PFSK-1 (cell line): Measurements from ENCODE around the gene ABCC9.

Source experiments
- FOXP2 ChIP-seq: optimal IDR thresholded peaks from 2 replicates; pipeline ENCODE3; 2011; ENCODE audit warnings: borderline replicate concordance, control low read depth, inconsistent platforms; ENCODE audit not compliant: insufficient read depth; ENCODE audit errors: extremely low read length, extremely low read depth
- POLR2AphosphoS5 ChIP-seq: IDR thresholded peaks from 2 replicates; pipeline ENCODE4 v1.6.1; 2012; ENCODE audit warnings: low read depth, mild to moderate bottlenecking, control low read depth, low read length, moderate library complexity
- SIN3A ChIP-seq: IDR thresholded peaks from 2 replicates; pipeline ENCODE4 v1.6.1; 2012; ENCODE audit warnings: mild to moderate bottlenecking, low read length, moderate library complexity, borderline replicate concordance; ENCODE audit not compliant: insufficient read depth
- TAF1 ChIP-seq: IDR thresholded peaks from 2 replicates; pipeline ENCODE4 v1.6.1; 2012; ENCODE audit warnings: low read length, control low read depth, borderline replicate concordance; ENCODE audit not compliant: insufficient read depth
- TF ChIP-seq, protein P1 (sequence below), 2 experiments: IDR thresholded peaks; 2 replicates each; pipeline versions ENCODE4 v1.6.1 to v1.8.0; 2011 to 2012; ENCODE audit warnings: low read depth in 2 of 2, low read length in 2 of 2, control low read depth in 1 of 2, inconsistent platforms in 1 of 2, mild to moderate bottlenecking in 1 of 2, moderate library complexity in 1 of 2; ENCODE audit not compliant: insufficient read depth in 1 of 2

The ABCC9 gene

DNA sequence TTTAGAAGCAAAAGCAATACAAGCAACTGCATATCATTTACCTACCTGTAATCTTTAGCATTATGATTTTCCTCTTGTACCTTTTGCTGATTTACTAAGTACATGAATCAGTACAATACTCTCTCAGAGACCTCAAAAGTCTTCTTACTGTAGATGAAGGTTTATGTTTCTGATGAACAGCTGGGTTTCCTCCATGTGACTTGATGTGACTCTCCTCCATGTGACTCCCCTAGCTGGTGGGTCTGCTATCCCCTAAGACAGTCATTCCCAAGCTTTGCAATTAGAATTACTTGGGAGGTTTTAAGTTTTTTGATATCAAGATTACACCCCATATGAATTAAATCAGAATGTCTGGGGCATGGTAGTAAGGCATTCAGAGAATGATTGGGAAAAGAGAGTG is 32.0 kb upstream of the ABCC9 start:
- TF ChIP-seq TAF1 (no peak), SIN3A (no peak), POLR2AphosphoS5 (no peak), FOXP2 (no peak)
- TF ChIP-seq, protein P1, sequence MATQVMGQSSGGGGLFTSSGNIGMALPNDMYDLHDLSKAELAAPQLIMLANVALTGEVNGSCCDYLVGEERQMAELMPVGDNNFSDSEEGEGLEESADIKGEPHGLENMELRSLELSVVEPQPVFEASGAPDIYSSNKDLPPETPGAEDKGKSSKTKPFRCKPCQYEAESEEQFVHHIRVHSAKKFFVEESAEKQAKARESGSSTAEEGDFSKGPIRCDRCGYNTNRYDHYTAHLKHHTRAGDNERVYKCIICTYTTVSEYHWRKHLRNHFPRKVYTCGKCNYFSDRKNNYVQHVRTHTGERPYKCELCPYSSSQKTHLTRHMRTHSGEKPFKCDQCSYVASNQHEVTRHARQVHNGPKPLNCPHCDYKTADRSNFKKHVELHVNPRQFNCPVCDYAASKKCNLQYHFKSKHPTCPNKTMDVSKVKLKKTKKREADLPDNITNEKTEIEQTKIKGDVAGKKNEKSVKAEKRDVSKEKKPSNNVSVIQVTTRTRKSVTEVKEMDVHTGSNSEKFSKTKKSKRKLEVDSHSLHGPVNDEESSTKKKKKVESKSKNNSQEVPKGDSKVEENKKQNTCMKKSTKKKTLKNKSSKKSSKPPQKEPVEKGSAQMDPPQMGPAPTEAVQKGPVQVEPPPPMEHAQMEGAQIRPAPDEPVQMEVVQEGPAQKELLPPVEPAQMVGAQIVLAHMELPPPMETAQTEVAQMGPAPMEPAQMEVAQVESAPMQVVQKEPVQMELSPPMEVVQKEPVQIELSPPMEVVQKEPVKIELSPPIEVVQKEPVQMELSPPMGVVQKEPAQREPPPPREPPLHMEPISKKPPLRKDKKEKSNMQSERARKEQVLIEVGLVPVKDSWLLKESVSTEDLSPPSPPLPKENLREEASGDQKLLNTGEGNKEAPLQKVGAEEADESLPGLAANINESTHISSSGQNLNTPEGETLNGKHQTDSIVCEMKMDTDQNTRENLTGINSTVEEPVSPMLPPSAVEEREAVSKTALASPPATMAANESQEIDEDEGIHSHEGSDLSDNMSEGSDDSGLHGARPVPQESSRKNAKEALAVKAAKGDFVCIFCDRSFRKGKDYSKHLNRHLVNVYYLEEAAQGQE (IDR thresholded peaks at IDR 0.05; ENCODE audit: insufficient read depth in 1 of 2, low read depth in 2 of 2, low read length in 2 of 2) = no peak

DNA sequence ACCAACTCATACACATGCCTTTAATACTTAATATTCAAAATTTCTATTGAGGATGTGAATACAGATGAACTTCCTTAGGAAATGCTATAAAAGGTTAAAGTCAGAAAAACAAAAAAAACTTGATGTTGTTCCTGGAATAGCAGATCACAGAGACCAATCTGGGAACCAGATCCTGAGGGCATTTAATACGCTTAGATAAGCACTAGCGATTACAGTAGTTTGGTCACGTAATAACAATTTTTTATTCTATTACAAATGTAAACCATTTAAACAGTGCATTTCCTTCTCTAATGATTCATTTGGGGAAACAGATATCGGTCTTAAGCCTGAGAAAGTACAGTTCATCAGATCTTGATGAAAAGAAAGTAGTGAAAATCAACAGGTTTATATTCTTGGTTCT is 30.8 kb upstream of the ABCC9 start:
- TF ChIP-seq, protein P1 (IDR thresholded peaks at IDR 0.05; ENCODE audit: insufficient read depth in 1 of 2, low read depth in 2 of 2, low read length in 2 of 2) = no peak
- TF ChIP-seq TAF1 = no peak
- no peak for TF ChIP-seq SIN3A
- TF ChIP-seq FOXP2 = no peak
- TF ChIP-seq POLR2AphosphoS5 = no peak

DNA sequence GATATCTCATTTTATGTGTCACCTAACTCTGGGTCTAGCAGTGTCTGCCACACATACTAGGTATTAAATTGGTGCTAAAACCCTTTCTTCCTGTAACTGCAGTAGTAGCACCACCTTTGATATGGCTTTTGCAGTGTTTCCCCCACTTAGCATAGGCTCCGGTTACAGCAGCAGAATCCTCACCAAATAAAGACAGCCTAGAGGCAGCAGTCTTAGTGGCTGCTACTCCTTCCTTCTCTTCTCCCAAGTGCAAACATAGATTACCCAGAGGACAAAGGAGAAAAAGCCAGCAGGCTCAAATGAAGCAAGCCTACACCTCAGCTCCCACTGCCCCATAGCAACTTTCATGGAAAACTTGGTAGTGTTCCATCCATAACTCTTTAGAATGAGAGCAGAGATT is 30.1 kb upstream of the ABCC9 start:
- TF ChIP-seq, protein P1 (IDR thresholded peaks at IDR 0.05; ENCODE audit: insufficient read depth in 1 of 2, low read depth in 2 of 2, low read length in 2 of 2) = no peak
- TF ChIP-seq POLR2AphosphoS5 = no peak
- TF ChIP-seq SIN3A = no peak
- TF ChIP-seq FOXP2 = no peak
- TF ChIP-seq TAF1 = no peak

DNA sequence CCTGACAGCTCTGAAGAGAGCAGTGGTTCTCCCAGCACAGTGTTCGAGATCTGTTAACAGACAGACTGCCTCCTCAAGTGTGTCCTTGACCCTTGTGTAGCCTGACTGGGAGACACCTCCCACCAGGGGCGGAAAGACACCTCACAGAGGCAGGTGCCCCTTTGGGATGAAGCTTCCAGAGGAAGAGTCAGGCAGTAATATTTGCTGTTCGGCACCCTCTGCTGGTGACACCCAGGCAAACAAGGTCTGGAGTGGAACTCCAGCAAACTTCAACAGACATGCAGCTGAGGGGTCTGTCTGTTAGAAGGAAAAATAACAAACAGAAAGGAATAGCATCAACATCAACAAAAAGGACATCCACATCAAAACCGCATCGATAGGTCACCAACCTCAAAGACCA is 21.6 kb upstream of the ABCC9 start:
- TF ChIP-seq SIN3A (no peak), POLR2AphosphoS5 (no peak), FOXP2 (no peak), TAF1 (no peak)
- TF ChIP-seq, protein P1 (IDR thresholded peaks at IDR 0.05; ENCODE audit: insufficient read depth in 1 of 2, low read depth in 2 of 2, low read length in 2 of 2) = no peak

DNA sequence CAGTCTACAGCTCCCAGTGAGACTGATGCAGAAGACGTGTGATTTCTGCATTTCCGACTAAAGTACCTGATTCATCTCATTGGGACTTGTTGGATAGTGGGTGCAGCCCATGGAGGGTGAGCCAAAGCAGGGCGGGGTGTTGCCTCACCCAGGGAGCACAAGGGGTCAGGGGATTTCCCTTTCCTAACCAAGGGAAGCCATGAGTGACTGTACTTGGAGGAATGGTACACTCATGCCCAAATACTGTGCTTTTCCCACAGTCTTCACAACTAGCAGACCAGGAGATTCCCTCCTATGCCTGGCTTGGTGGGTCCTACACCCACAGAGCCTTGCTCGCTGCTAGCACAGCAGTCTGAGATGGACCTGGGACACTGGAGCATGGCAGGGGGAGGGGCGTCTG is 21.0 kb upstream of the ABCC9 start:
- TF ChIP-seq POLR2AphosphoS5 (no peak), SIN3A (no peak), TAF1 (no peak), FOXP2 (no peak)
- TF ChIP-seq, protein P1 (IDR thresholded peaks at IDR 0.05; ENCODE audit: insufficient read depth in 1 of 2, low read depth in 2 of 2, low read length in 2 of 2) = no peak
